Lower leg skin (tissue), 3 donors: Measurements from ENCODE around the gene SPDYC.

Source experiments
- POLR2A ChIP-seq, 2 donors: fragments of 450-650 bp; IDR thresholded peaks; one replicate each; pipeline ENCODE4 v1.6.1; 2016 to 2017; ENCODE audit warnings: antibody characterized with exemption in 2 of 2, mild to moderate bottlenecking in 1 of 2, moderate library complexity in 1 of 2
- TF ChIP-seq, protein P1 (sequence below), 3 donors: fragments of 450-650 bp; IDR thresholded peaks; one replicate each; pipeline ENCODE4 v1.5.1; 2016; ENCODE audit warnings: antibody characterized with exemption in 3 of 3, mild to moderate bottlenecking in 3 of 3, moderate library complexity in 2 of 3

DNA sequence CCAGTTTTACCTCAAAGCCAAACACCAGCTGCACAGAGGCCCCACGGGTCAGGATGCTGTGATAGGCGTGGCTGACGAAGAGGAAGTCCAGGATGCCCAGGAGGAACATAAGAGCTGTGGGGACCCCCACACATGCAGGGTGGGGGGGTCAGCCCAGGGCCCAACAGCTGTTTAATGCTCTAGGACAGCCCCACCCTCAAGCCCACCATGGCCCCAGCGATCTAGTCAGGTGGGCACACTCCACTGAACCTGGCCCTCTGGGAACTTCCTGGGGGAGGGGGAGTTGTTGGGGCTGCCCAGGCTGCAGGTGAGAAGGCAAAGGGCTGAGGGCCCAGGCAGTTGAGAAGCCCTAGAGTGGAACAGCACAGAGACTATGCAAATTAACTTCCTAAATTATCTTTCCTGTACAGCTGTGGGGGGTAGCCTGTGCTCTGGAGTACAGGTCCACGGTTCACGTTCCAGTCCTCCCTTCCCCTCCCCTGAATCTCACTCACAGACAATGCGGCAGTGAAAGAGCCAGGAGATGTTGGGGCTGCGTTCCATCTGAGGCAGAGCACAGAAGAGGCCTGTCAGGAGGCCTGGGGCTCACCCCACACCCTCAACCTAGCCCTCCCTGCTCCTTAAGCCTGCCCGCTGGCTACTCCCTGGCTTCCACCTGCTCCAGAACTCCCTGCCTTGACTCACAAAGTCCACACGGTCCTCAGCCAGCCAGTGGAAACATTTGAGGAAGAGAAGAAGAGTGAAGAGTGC is 37.6 kb upstream of the SPDYC start:
- no peak for TF ChIP-seq POLR2A (IDR thresholded peaks at IDR 0.05)
- TF ChIP-seq, protein P1, sequence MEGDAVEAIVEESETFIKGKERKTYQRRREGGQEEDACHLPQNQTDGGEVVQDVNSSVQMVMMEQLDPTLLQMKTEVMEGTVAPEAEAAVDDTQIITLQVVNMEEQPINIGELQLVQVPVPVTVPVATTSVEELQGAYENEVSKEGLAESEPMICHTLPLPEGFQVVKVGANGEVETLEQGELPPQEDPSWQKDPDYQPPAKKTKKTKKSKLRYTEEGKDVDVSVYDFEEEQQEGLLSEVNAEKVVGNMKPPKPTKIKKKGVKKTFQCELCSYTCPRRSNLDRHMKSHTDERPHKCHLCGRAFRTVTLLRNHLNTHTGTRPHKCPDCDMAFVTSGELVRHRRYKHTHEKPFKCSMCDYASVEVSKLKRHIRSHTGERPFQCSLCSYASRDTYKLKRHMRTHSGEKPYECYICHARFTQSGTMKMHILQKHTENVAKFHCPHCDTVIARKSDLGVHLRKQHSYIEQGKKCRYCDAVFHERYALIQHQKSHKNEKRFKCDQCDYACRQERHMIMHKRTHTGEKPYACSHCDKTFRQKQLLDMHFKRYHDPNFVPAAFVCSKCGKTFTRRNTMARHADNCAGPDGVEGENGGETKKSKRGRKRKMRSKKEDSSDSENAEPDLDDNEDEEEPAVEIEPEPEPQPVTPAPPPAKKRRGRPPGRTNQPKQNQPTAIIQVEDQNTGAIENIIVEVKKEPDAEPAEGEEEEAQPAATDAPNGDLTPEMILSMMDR (IDR thresholded peaks at IDR 0.05) = no peak
